Measurements from ENCODE around the gene HOXD8. TPM values are rescaled to one million over a fixed set of nuclear protein-coding genes. Genes with fewer than 3 reads are reported as not detected.

Gene HOXD8
- total and polyA plus RNA-seq, 2 of the 8 experiments (the other 6 are each of a cell fraction or from before 2014, with no cell fraction given): not detected

DNA sequence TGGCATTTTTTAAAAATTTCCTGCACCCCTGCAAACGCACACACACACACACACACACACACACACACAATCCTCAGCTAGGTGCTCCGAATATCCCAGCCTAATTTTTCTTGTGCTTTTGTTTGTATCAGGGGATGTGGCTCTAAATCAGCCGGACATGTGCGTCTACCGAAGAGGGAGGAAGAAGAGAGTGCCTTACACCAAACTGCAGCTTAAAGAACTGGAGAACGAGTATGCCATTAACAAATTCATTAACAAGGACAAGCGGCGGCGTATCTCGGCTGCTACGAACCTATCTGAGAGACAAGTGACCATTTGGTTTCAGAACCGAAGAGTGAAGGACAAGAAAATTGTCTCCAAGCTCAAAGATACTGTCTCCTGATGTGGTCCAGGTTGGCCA, 35.2 kb upstream of the HOXD8 start (continued):
- TF ChIP-seq KDM4A (IDR thresholded peaks at IDR 0.05; ENCODE audit: low read depth, low read length, severe bottlenecking) (no peak), SP4 (IDR thresholded peaks at IDR 0.05; ENCODE audit: low read length) (no peak), RNF2 (IDR thresholded peaks at IDR 0.05; ENCODE audit: borderline replicate concordance, low read depth, low read length, missing control alignments, poor library complexity, severe bottlenecking) (peak; percentile 93), YY1 (IDR thresholded peaks at IDR 0.05; ENCODE audit: low read depth, low read length) (no peak)
- TF ChIP-seq, protein P1, sequence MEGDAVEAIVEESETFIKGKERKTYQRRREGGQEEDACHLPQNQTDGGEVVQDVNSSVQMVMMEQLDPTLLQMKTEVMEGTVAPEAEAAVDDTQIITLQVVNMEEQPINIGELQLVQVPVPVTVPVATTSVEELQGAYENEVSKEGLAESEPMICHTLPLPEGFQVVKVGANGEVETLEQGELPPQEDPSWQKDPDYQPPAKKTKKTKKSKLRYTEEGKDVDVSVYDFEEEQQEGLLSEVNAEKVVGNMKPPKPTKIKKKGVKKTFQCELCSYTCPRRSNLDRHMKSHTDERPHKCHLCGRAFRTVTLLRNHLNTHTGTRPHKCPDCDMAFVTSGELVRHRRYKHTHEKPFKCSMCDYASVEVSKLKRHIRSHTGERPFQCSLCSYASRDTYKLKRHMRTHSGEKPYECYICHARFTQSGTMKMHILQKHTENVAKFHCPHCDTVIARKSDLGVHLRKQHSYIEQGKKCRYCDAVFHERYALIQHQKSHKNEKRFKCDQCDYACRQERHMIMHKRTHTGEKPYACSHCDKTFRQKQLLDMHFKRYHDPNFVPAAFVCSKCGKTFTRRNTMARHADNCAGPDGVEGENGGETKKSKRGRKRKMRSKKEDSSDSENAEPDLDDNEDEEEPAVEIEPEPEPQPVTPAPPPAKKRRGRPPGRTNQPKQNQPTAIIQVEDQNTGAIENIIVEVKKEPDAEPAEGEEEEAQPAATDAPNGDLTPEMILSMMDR (IDR thresholded peaks at IDR 0.05; ENCODE audit: control extremely low read depth in 1 of 3, insufficient read depth in 1 of 3, low read depth in 1 of 3, low read length in 3 of 3): no peak
